AG04450 (cell line): ENCODE results near the gene KRTAP3-3. TPM values are rescaled to one million over a fixed set of nuclear protein-coding genes. Genes with fewer than 3 reads are reported as not detected.

Source experiments
- CTCF ChIA-PET: fragments of 300-600, 350-600 bp; formaldehyde crosslinking; extraction: SDS; loops from one replicate; lab custom pipeline; 2022; ENCODE audit warnings: antibody characterized with exemption, inconsistent platforms; lab: Charles Lee
- POLR2A ChIA-PET: fragments of 350-600 bp; formaldehyde crosslinking; extraction: SDS; loops from one replicate; lab custom pipeline; 2021; ENCODE audit warnings: antibody characterized with exemption, inconsistent platforms; lab: Yijun Ruan, JAX
- DNase-seq: peaks from one replicate; pipeline ENCODE4 v3.0.0-alpha.2; 2011; ENCODE audit warnings: low read depth, low spot score
- H3K27ac ChIP-seq: one replicate; pipeline ENCODE4 v1.5.1; 2012; ENCODE audit warnings: low read depth, low read length, control low read depth
- H3K27me3 ChIP-seq: one replicate; pipeline ENCODE4 v1.6.0; 2012; ENCODE audit warnings: low read length; ENCODE audit not compliant: control insufficient read depth, insufficient read depth
- H3K4me3 ChIP-seq: 2 replicates; pipeline ENCODE4 v1.5.1; 2011; ENCODE audit warnings: mild to moderate bottlenecking, low read depth, low read length, control low read depth
- H3K9me3 ChIP-seq: 2 replicates; pipeline ENCODE4 v1.5.1; 2012; ENCODE audit warnings: low read length; ENCODE audit not compliant: control insufficient read depth, insufficient read depth
- CTCF ChIP-seq: IDR thresholded peaks from 2 replicates; pipeline ENCODE4 v1.5.1; 2011; ENCODE audit warnings: low read depth, low read length, control low read depth, inconsistent platforms
- polyA plus RNA-seq: library from polyadenylated mRNA; depleted of rRNA; stranded (reverse); fragments of >200 nt; gene quantifications from 2 replicates; pipeline ENCODE4 v1.2.3, GENCODE V29; 2011

Gene KRTAP3-3
- polyA plus RNA-seq, 1 experiment = not detected

GRCh38 chr17:40951011-40951622 lies 42.8 kb downstream of the KRTAP3-3 start:
- H3K27me3 ChIP-seq = no peaks in the 10 kb centered on the region
- H3K4me3 ChIP-seq = no peak overlapping the region
- H3K27ac ChIP-seq = no peak overlapping the region
- TF ChIP-seq CTCF = no peak
- DNase-seq = no peak
- H3K9me3 ChIP-seq = no peaks in the 10 kb centered on the region
- POLR2A ChIA-PET = no interaction called here
- CTCF ChIA-PET = interaction anchor here (0.7 kb wide), 1 partner anchor 1143 kb away, joined by 5 read pairs; no protein-coding TSS in a partner anchor

- DNase-seq = no peak
- ChIA-PET POLR2A (no interaction called here), CTCF (interaction anchor here (0.6 to 0.7 kb wide), 2 partner anchors 699 to 1142 kb away, joined by 3 to 5 read pairs; no protein-coding TSS in a partner anchor)
- TF ChIP-seq CTCF = no peak
- Histone ChIP-seq H3K27me3 (no peaks in the 10 kb centered on the region), H3K4me3 (no peak overlapping the region), H3K9me3 (no peaks in the 10 kb centered on the region), H3K27ac (no peak overlapping the region)
Observed at GRCh38 chr17:40950176-40950575, 43.8 kb downstream of the KRTAP3-3 start.

GRCh38 chr17:40949418-40949817 lies 44.5 kb downstream of the KRTAP3-3 start:
- no peaks in the 10 kb centered on the region for H3K9me3 ChIP-seq
- no peaks in the 10 kb centered on the region for H3K27me3 ChIP-seq
- no peak for TF ChIP-seq CTCF
- no peak overlapping the region for H3K27ac ChIP-seq
- no peak for DNase-seq
- ChIA-PET POLR2A (no interaction called here), CTCF (no interaction called here)
- H3K4me3 ChIP-seq = no peak overlapping the region

- Histone ChIP-seq H3K4me3 (no peak overlapping the region), H3K9me3 (no peaks in the 10 kb centered on the region), H3K27ac (no peak overlapping the region), H3K27me3 (no peaks in the 10 kb centered on the region)
- no peak for DNase-seq
- POLR2A ChIA-PET = no interaction called here
- no peak for TF ChIP-seq CTCF
- CTCF ChIA-PET = interaction anchor here (1.5 kb wide), 1 partner anchor 600 kb away, joined by 3 read pairs; no protein-coding TSS in a partner anchor
Observed at GRCh38 chr17:40947929-40948328, 46.0 kb downstream of the KRTAP3-3 start.

- ChIA-PET POLR2A (interaction anchor here (0.7 kb wide), 1 partner anchor 581 kb away, joined by 3 read pairs; no protein-coding TSS in a partner anchor), CTCF (no interaction called here)
- H3K27ac ChIP-seq = no peak overlapping the region
- no peak overlapping the region for H3K4me3 ChIP-seq
- DNase-seq = no peak
- no peak for TF ChIP-seq CTCF
- H3K9me3 ChIP-seq = no peaks in the 10 kb centered on the region
- H3K27me3 ChIP-seq = no peaks in the 10 kb centered on the region
Observed at GRCh38 chr17:40945414-40945813, 48.5 kb downstream of the KRTAP3-3 start.
